GM19023 (cell line): ENCODE results near the gene TECPR2.

Experiments used
- ATAC-seq: cut with Tn5 transposase; IDR thresholded peaks from one replicate; pipeline ENCODE4 v1.9.1; 2021; ENCODE audit warnings: mild to moderate bottlenecking, moderate library complexity; ENCODE audit not compliant: unreplicated experiment

TECPR2 gene

GRCh38 chr14:102493585-102493984, 130.8 kb downstream of the TECPR2 start:
- ATAC-seq: no peak

GRCh38 chr14:102495491-102496330, 133.0 kb downstream of the TECPR2 start:
- no peak for ATAC-seq

DNA sequence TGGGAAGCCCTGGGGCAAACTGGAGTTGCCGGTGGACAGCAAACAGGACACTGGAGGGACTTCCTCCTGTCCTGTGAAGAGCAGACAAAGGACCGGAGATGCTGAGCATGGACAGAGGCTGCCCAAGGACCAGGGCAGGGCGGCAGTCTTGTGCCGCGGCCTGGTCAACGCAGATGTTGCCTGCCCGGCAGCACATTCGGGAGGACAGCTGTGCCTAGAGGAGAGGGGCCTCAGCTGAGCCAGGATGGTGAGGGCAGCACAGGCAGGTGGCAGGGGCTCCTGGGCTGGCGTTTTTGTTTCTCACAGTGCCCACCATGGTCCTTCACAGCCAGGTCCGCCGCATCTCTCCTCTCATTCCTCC, 133.6 kb downstream of the TECPR2 start:
- ATAC-seq: no peak

DNA sequence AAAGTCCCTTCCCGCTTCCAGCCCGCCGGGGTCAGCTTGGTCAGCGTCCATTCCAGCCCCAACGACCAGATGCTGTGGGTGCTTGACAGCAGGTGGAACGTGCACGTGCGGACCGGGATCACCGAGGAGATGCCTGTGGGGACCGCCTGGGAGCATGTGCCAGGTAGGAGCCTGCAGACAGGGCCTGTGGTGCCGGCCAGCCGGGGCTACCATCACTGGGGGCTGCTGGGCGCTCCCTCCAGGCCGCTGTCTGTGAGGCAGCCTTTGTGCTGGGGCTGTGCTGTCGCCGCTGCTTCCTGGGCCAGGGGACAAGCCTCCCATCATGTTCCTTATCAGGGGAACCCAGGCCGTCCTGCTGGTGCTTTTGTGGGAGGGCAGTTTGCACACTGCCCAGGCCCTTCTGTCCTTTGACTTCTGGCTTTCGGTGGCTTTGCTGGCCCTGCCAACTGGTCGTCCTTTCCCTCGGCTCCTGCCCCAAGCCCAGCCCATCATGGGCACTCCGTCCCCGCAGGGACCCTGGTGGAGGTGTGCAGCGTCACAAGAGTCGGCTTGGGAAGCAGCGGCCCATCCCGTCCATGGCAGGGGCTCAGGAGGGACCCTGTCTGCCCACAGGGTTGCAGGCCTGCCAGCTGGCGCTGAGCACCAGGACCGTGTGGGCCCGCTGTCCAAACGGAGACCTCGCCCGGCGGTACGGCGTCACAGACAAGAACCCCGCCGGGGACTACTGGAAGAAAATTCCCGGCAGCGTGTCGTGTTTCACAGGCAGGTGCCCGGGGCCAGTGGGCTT, 134.4 kb downstream of the TECPR2 start:
- ATAC-seq: no peak

- no peak for ATAC-seq
Observed at GRCh38 chr14:102497998-102498677, 135.4 kb downstream of the TECPR2 start.

DNA sequence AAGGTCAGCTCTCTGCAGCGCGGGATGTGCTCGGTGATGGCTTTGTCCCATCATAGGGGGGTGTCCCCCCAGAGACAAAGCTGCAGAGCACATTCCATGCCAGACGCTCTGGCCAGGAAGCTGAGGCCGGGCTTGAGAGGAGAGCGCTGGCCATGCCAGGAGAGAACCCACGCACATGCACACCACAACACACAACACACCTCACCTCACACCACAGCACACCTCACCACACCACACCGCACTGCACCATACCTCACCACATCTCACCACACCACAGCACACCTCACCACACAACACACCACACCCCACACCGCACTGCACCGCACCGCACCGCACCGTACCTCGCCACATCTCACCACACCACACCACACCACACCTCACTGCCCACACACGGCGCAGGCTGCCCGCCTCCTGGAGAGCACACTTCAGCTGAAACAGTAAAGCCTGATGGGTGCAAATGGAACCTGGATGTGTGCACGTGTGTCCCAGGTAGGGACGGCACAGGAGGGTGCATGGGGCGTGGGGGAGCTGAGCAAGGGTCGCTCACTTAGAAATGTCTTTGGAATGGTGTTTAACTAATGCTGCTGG, 136.0 kb downstream of the TECPR2 start:
- no peak for ATAC-seq

- ATAC-seq: no peak
Observed at GRCh38 chr14:102499401-102500157, 136.8 kb downstream of the TECPR2 start.

GRCh38 chr14:102500158-102500662, 137.5 kb downstream of the TECPR2 start:
- no peak for ATAC-seq

- ATAC-seq: no peak
Observed at GRCh38 chr14:102500713-102501112, 138.0 kb downstream of the TECPR2 start.

GRCh38 chr14:102501751-102502315, 139.1 kb downstream of the TECPR2 start:
- no peak for ATAC-seq

GRCh38 chr14:102502571-102502970, 139.8 kb downstream of the TECPR2 start:
- ATAC-seq: no peak

GRCh38 chr14:102503641-102504327, 141.0 kb downstream of the TECPR2 start:
- ATAC-seq: no peak

GRCh38 chr14:102504328-102504999, 141.7 kb downstream of the TECPR2 start:
- no peak for ATAC-seq

GRCh38 chr14:102505000-102505619, 142.4 kb downstream of the TECPR2 start:
- ATAC-seq: no peak

DNA sequence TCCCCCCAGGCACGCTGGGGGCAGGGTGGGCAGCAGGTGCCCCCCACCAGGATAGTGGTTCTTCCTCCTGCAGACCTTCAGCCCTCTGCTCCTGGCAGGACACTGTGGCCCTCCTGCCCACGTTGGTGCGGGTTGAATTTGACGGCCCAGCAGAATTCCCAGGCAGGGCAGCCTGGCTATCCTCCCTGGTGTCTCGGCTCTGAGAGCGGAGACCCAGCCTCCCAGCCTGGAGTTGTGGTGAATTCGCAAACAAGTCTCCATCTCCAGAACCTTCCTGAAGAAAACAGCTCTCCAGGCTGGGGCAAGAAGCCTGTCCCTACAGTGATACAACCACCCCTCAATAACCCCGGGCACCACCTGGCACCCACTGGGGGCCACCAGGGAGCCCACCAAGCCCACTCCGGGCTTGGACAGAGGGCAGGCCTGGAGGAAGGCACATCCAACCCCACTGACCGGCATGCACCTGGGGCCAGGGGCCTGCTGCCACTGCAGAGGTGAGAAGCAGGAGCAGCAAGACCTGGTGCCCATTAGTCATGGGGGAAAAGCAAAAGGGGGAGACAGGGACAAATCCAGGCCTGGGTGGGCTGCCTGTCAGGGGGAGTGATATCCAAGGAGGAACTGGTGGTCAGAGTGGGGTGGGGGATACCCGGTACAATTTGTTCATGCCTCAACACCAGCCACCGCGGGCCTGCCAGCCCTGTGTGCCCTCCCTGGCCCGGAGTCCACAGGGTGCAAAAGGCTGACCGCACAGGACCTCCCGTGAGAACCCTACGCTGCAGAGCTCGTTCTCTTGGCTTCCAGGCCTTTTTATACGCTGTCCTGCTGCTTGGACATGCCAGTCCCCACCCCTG, 143.3 kb downstream of the TECPR2 start:
- ATAC-seq: no peak

GRCh38 chr14:102506626-102506925, 143.8 kb downstream of the TECPR2 start:
- no peak for ATAC-seq

DNA sequence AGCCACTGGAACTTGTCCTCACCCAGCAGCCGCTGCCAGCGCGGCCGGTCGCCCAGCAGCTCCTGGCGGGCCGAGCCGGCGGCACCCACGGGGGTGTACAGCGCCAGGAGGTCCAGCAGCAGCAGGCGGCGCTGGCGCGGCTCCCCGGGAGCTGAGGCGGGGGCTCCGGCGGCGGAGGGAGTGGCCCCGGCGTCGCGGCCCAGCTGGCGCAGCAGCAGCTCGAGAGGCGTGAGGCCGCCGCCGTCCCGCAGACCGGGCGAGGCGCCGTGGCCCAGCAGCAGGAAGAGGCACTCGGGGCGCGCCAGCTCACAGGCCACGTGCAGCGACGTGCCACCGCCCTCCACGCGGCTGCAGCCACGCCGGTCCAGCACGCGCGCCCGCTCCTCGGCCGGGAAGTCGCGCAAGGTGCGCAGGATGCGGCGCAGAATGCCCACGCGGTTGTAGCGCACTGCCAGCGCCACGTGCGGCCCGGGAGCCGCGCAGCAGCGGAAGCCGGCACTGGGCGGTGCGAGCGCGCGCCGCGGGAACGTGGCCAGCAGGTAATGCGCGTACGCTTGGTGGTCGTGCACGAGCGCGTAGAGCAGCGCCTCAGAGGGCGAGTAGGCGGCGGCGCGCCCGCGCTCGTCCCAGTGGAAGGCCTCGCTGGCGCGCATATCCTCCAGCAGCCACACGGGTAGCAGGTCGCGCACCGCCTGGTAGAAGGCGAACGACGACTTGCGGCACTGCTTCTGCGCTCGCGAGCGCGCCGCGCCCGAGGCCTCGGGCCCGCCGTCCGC, 144.5 kb downstream of the TECPR2 start:
- no peak for ATAC-seq
